Progenitor cell of endocrine pancreas (in vitro differentiated cells): ENCODE measurements around the gene TM9SF3. TPM values are rescaled to one million over a fixed set of nuclear protein-coding genes. Genes with fewer than 3 reads are reported as not detected.
"Not testable (repeated sequence)": the region's sequence is repeated elsewhere in the genome, so short reads cannot be mapped to it uniquely, and the experiment has no call there.

ENCODE experiments used
- DNase-seq: peaks from one replicate; pipeline ENCODE4 v3.0.0; 2021; ENCODE audit warnings: low spot score; ENCODE audit not compliant: unreplicated experiment
- H3K27ac Mint-ChIP-seq: 2 replicates; pipeline ENCODE4 v1.8.0; 2021; ENCODE audit warnings: mild to moderate bottlenecking, moderate library complexity, mixed read lengths
- H3K27me3 Mint-ChIP-seq: 2 replicates; pipeline ENCODE4 v1.8.0; 2021; ENCODE audit warnings: mixed read lengths
- H3K36me3 Mint-ChIP-seq: 2 replicates; pipeline ENCODE4 v1.8.0; 2022; ENCODE audit warnings: mixed read lengths; ENCODE audit not compliant: insufficient read depth
- H3K4me1 Mint-ChIP-seq: 2 replicates; pipeline ENCODE4 v1.8.0; 2021; ENCODE audit warnings: low read depth, mixed read lengths
- H3K4me3 Mint-ChIP-seq: 2 replicates; pipeline ENCODE4 v1.8.0; 2021; ENCODE audit warnings: low read depth, mild to moderate bottlenecking, moderate library complexity, mixed read lengths
- H3K9me3 Mint-ChIP-seq: 2 replicates; pipeline ENCODE4 v1.8.0; 2021; ENCODE audit warnings: low read depth, mixed read lengths
- CTCF ChIP-seq: fragments of 200-600 bp; sonication (generic); IDR thresholded peaks from one replicate; pipeline ENCODE4 v1.5.0; 2021; ENCODE audit warnings: antibody characterized with exemption, mild to moderate bottlenecking; ENCODE audit not compliant: unreplicated experiment
- total RNA-seq: library from RNA; stranded (reverse); gene quantifications from 2 replicates; pipeline ENCODE4 v1.2.1, GENCODE V29; 2021

Gene TM9SF3
- total RNA-seq, 1 donor from 2014 or later = 140 TPM

GRCh38 chr10:96576277-96576980, 10.4 kb downstream of the TM9SF3 start:
- TF ChIP-seq CTCF = no peak
- Mint-ChIP-seq H3K36me3 (peaks cover 18% of the 10 kb centered on the region), H3K27ac (no peak overlapping the region), H3K4me3 (no peak overlapping the region), H3K27me3 (no peaks in the 10 kb centered on the region), H3K4me1 (peaks cover 30% of the 10 kb centered on the region), H3K9me3 (no peaks in the 10 kb centered on the region)
- no peak for DNase-seq

- peaks cover 17% of the 10 kb centered on the region for H3K36me3 Mint-ChIP-seq
- not testable (repeated sequence) for H3K9me3 Mint-ChIP-seq, H3K27me3 Mint-ChIP-seq, H3K4me3 Mint-ChIP-seq, H3K27ac Mint-ChIP-seq, DNase-seq
- H3K4me1 Mint-ChIP-seq = peaks cover 21% of the 10 kb centered on the region
Measured at GRCh38 chr10:96574564-96574963, 12.2 kb downstream of the TM9SF3 start.

GRCh38 chr10:96573036-96573435, 13.8 kb downstream of the TM9SF3 start:
- Mint-ChIP-seq H3K9me3 (no peaks in the 10 kb centered on the region), H3K4me3 (no peak overlapping the region), H3K27ac (no peak overlapping the region), H3K27me3 (no peaks in the 10 kb centered on the region), H3K4me1 (peaks cover 21% of the 10 kb centered on the region), H3K36me3 (peaks cover 18% of the 10 kb centered on the region)
- TF ChIP-seq CTCF = no peak
- no peak for DNase-seq

- H3K27me3 Mint-ChIP-seq = no peaks in the 10 kb centered on the region
Measured at GRCh38 chr10:96570983-96571964, 15.5 kb downstream of the TM9SF3 start.

GRCh38 chr10:96570511-96570910, 16.3 kb downstream of the TM9SF3 start:
- no peak overlapping the region for H3K27ac Mint-ChIP-seq
- H3K4me1 Mint-ChIP-seq = peaks cover 12% of the 10 kb centered on the region
- no peak for DNase-seq
- H3K4me3 Mint-ChIP-seq = no peak overlapping the region
- H3K36me3 Mint-ChIP-seq = peaks cover 25% of the 10 kb centered on the region
- no peaks in the 10 kb centered on the region for H3K9me3 Mint-ChIP-seq
- H3K27me3 Mint-ChIP-seq = no peaks in the 10 kb centered on the region
- TF ChIP-seq CTCF = no peak

More at GRCh38 chr10:96570983-96571964, 15.5 kb downstream of the TM9SF3 start:
- H3K27ac Mint-ChIP-seq = no peak overlapping the region
- peaks cover 12% of the 10 kb centered on the region for H3K4me1 Mint-ChIP-seq
- DNase-seq = no peak
- H3K36me3 Mint-ChIP-seq = peaks cover 25% of the 10 kb centered on the region
- no peak for TF ChIP-seq CTCF
- no peaks in the 10 kb centered on the region for H3K9me3 Mint-ChIP-seq
- no peak overlapping the region for H3K4me3 Mint-ChIP-seq
